ENCODE measurements around the gene EFCAB13. TPM values are rescaled to one million over a fixed set of nuclear protein-coding genes. Genes with fewer than 3 reads are reported as not detected.
"Not testable (repeated sequence)": the region's sequence is repeated elsewhere in the genome, so short reads cannot be mapped to it uniquely, and the experiment has no call there.

EFCAB13 gene
- total and polyA plus RNA-seq, 2 experiments from 2014 or later: 2.1 to 3.1 TPM

DNA sequence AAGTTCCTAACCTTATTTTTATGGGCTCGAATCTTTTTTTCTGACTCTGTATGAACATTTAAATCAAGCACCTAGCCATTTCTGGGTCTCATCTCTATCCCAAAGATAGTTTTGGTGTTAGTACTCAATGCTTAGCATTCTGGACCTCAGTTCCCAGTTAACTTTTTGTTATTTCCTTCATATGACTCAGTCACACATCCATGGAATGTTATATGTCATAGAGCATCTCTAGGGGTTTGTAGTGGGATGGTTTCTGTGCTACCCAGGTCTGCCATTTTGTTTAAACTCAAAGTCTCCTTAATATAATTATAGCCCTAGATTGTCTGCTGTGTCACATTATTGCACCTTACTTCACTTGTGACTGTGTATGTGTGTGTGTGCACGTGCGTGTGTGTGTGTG is 90.1 kb downstream of the EFCAB13 start:
- WGBS (ENCODE audit: low lambda C conversion rate, missing lambda C conversion rate): 95% methylated on average over 3 of the region's 3 CpGs
- no peaks in the 10 kb centered on the region for H3K9me3 ChIP-seq (ENCODE audit: low read depth)

DNA sequence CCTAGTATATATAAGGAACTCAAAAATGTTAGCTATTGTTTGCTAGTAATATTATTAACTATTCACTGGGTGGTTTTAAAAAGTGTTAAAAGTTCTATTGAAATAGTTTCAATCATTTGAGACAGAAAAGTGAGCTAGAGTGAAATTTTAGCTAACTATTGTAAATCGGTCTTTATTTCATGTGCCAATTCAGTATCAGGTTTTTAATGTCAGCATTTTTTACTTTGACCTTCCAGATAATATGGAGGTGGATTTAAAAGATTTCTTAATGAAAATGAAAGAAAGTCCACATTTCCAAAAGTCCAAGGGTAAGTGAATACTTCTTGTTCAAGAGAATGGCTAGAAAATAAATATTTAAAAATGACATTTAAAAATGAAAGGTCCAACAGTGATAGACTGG is 90.9 kb downstream of the EFCAB13 start:
- Histone ChIP-seq H3K27ac (no peak overlapping the region), H3K79me2 (no peaks in the 10 kb centered on the region), H4K20me1 (ENCODE audit: insufficient read depth, poor library complexity, severe bottlenecking) (no peaks in the 10 kb centered on the region), H3K36me3 (replicated peaks; ENCODE audit: insufficient read depth, low read depth) (no peaks in the 10 kb centered on the region), H2AFZ (no peak overlapping the region), H3K27me3 (no peaks in the 10 kb centered on the region), H3K4me3 (no peak overlapping the region), H3K9me2 (replicated peaks; ENCODE audit: insufficient read depth) (no peaks in the 10 kb centered on the region), H3K4me1 (ENCODE audit: insufficient read depth) (no peaks in the 10 kb centered on the region), H3K4me2 (no peak overlapping the region), H3K9me3 (ENCODE audit: low read depth) (no peaks in the 10 kb centered on the region)
- no peak for DNase-seq (ENCODE audit: low spot score)
- TF ChIP-seq EZH2 (IDR thresholded peaks at IDR 0.05; ENCODE audit: borderline replicate concordance) (no peak), EZH2phosphoT487 (IDR thresholded peaks at IDR 0.05; ENCODE audit: low read depth, severe bottlenecking, unreplicated experiment) (no peak)
- TF ChIP-seq, protein P1, sequence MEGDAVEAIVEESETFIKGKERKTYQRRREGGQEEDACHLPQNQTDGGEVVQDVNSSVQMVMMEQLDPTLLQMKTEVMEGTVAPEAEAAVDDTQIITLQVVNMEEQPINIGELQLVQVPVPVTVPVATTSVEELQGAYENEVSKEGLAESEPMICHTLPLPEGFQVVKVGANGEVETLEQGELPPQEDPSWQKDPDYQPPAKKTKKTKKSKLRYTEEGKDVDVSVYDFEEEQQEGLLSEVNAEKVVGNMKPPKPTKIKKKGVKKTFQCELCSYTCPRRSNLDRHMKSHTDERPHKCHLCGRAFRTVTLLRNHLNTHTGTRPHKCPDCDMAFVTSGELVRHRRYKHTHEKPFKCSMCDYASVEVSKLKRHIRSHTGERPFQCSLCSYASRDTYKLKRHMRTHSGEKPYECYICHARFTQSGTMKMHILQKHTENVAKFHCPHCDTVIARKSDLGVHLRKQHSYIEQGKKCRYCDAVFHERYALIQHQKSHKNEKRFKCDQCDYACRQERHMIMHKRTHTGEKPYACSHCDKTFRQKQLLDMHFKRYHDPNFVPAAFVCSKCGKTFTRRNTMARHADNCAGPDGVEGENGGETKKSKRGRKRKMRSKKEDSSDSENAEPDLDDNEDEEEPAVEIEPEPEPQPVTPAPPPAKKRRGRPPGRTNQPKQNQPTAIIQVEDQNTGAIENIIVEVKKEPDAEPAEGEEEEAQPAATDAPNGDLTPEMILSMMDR (IDR thresholded peaks at IDR 0.05; ENCODE audit: poor library complexity): no peak
- WGBS (ENCODE audit: low lambda C conversion rate, missing lambda C conversion rate): 95% methylated on average over 1 of the region's 1 CpG

More for the DNA sequence above, 90.1 kb downstream of the EFCAB13 start:
- TF ChIP-seq EZH2phosphoT487 (IDR thresholded peaks at IDR 0.05; ENCODE audit: low read depth, severe bottlenecking, unreplicated experiment) (no peak), EZH2 (IDR thresholded peaks at IDR 0.05; ENCODE audit: borderline replicate concordance) (no peak)
- TF ChIP-seq, protein P1 (IDR thresholded peaks at IDR 0.05; ENCODE audit: poor library complexity): no peak
- DNase-seq (ENCODE audit: low spot score): no peak
- Histone ChIP-seq H3K4me2 (no peak overlapping the region), H3K4me1 (ENCODE audit: insufficient read depth) (no peaks in the 10 kb centered on the region), H3K9me2 (replicated peaks; ENCODE audit: insufficient read depth) (no peaks in the 10 kb centered on the region), H3K27ac (no peak overlapping the region), H2AFZ (no peak overlapping the region), H3K36me3 (replicated peaks; ENCODE audit: insufficient read depth, low read depth) (no peaks in the 10 kb centered on the region), H3K4me3 (no peak overlapping the region), H3K27me3 (no peaks in the 10 kb centered on the region), H3K79me2 (no peaks in the 10 kb centered on the region), H4K20me1 (ENCODE audit: insufficient read depth, poor library complexity, severe bottlenecking) (no peaks in the 10 kb centered on the region)

DNA sequence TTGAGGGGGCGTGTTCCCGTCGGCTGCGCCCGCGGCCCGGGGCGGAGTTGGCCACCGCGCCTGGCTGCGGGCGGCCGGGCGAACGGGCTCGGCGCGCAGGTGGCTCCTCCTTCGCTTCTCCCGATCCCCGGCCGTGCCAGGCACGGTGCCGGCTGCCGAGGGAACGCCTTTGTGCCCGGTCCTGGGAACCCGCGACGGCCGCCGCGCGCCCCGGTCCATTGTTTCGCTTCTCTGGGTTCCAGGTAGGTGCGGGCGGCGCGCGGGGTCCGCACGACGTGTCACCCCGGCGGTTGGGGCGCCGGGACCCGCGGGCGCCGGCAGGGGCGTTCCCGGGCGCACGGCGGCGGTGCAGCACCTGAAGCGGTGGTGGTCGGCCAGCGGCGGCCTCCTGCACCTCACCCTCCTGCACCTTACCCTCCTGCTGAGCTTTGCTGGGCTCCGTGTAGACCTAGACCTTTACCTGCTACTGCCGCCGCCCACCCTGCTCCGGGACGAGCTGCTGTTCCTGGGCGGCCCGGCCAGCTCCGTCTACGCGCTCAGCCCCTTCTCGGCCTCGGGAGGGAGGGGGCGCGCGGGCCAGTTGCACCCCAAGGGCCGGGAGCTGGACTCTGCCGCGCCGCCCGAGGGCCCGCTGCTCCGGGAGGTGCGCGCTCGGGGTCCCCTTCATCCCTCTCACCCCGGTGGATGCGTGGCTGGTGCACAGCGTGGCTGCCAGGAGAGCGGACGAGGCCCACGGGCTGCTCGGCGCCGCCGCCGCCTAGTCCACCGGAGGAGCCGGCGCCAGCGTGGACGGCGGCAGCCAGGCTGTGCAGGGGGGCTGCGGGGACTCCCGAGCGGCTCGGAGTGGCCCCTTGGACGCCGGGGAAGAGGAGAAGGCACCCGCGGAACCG is 99.9 kb downstream of the EFCAB13 start:
- no peaks in the 10 kb centered on the region for H3K9me2 ChIP-seq (replicated peaks; ENCODE audit: insufficient read depth)
- peak overlapping the region; percentile 69 for H3K27ac ChIP-seq
- peak; percentile 56 for DNase-seq (ENCODE audit: low spot score)
- no peaks in the 10 kb centered on the region for H3K36me3 ChIP-seq (replicated peaks; ENCODE audit: insufficient read depth, low read depth)
- H3K9me3 ChIP-seq (ENCODE audit: low read depth): no peaks in the 10 kb centered on the region
- TF ChIP-seq EZH2 (IDR thresholded peaks at IDR 0.05; ENCODE audit: borderline replicate concordance): peak; percentile 44
- TF ChIP-seq, protein P1 (IDR thresholded peaks at IDR 0.05; ENCODE audit: poor library complexity): no peak
- H4K20me1 ChIP-seq (ENCODE audit: insufficient read depth, poor library complexity, severe bottlenecking): no peaks in the 10 kb centered on the region
- no peaks in the 10 kb centered on the region for H3K4me1 ChIP-seq (ENCODE audit: insufficient read depth)
- peak overlapping the region; percentile 92 for H3K4me2 ChIP-seq
- H2AFZ ChIP-seq: peak overlapping the region; percentile 71
- H3K27me3 ChIP-seq: no peaks in the 10 kb centered on the region
- H3K4me3 ChIP-seq: peak overlapping the region; percentile 46
- WGBS (ENCODE audit: low lambda C conversion rate, missing lambda C conversion rate): 4% methylated on average over 79 of the region's 113 CpGs
- no peaks in the 10 kb centered on the region for H3K79me2 ChIP-seq

- H3K4me1 ChIP-seq (ENCODE audit: insufficient read depth); H4K20me1 ChIP-seq (ENCODE audit: insufficient read depth, poor library complexity, severe bottlenecking); H3K27ac ChIP-seq; H3K27me3 ChIP-seq; H3K9me3 ChIP-seq (ENCODE audit: low read depth); H3K4me3 ChIP-seq; H2AFZ ChIP-seq; H3K36me3 ChIP-seq (replicated peaks; ENCODE audit: insufficient read depth, low read depth); H3K79me2 ChIP-seq; H3K9me2 ChIP-seq (replicated peaks; ENCODE audit: insufficient read depth); DNase-seq (ENCODE audit: low spot score); H3K4me2 ChIP-seq: not testable (repeated sequence)
- WGBS (ENCODE audit: low lambda C conversion rate, missing lambda C conversion rate): 99% methylated on average over 3 of the region's 3 CpGs
These were observed 101.5 kb downstream of the EFCAB13 start for GRCh38 chr17:47425233-47425632.

- H3K27me3 ChIP-seq; H3K4me3 ChIP-seq; DNase-seq (ENCODE audit: low spot score); H3K4me1 ChIP-seq (ENCODE audit: insufficient read depth); H3K36me3 ChIP-seq (replicated peaks; ENCODE audit: insufficient read depth, low read depth); H3K4me2 ChIP-seq; H3K79me2 ChIP-seq; H3K27ac ChIP-seq; H4K20me1 ChIP-seq (ENCODE audit: insufficient read depth, poor library complexity, severe bottlenecking); H3K9me2 ChIP-seq (replicated peaks; ENCODE audit: insufficient read depth); H3K9me3 ChIP-seq (ENCODE audit: low read depth); H2AFZ ChIP-seq: not testable (repeated sequence)
- WGBS (ENCODE audit: low lambda C conversion rate, missing lambda C conversion rate): 97% methylated on average over 3 of the region's 3 CpGs
These were observed 102.3 kb downstream of the EFCAB13 start for GRCh38 chr17:47425887-47426635.

Measured in hepatocyte (in vitro differentiated cells).